Activated T-cell treated with anti-CD3 and anti-CD28 coated beads for 1 hour (primary cell): Measurements from ENCODE around the gene XAF1.
A peak's percentile ranks its signal among the peaks of the same experiment; 100 is the strongest.
"Not testable (repeated sequence)": the region's sequence is repeated elsewhere in the genome, so short reads cannot be mapped to it uniquely, and the experiment has no call there.

Experiments
- DNase-seq: peaks from one replicate; pipeline ENCODE4 v3.0.0-alpha.2; 2020; ENCODE audit warnings: low read depth

XAF1 gene

GRCh38 chr17:6753546-6753945 is 2.3 kb upstream of the XAF1 start:
- no peak for DNase-seq

GRCh38 chr17:6755281-6755680 is 565 bp upstream of the XAF1 start:
- DNase-seq, result no peak

- DNase-seq, result no peak
Measured at GRCh38 chr17:6756425-6757031, 682 bp downstream of the XAF1 start.

DNA sequence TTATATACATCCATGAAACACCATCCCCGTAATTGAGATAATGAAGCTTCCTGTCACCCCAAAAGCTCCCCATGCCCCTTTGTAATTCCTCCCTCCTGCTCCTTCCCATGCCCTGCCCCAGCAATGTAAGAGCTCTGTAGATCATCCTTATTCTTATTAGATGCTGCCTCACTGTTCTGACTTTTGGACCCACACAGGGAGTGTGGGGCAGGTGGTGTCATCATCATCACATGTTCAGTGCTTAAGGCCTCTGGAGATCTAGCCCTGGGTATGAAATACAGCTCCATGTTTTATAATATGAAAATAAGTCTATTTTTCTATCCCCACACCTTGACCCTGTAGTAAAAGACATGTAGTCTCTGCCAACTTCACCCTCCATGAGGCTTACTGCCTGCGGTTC is 1.9 kb downstream of the XAF1 start:
- no peak for DNase-seq

DNA sequence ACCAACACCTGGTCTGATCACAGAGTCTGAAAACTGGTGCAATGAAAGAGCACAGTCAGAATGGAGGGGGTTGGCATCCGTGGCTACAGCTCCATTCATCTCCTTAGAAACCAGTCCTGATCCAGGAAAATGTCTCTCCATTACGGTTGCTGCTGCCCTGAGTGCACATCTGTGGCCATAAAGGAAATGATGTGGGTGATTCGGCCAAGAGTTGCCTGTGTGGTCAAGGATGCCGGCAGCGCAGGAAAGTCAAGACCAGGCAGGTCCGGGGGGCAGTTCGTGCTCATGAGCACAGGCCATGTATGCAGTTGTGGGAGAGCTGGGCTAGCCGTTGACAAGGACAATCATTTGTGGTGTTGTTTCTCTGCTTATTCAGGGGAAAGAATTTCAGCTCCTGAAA is 5.9 kb downstream of the XAF1 start:
- no peak for DNase-seq

- no peak for DNase-seq
Measured at GRCh38 chr17:6768447-6768846, 12.6 kb downstream of the XAF1 start.

GRCh38 chr17:6772016-6772415 is 16.2 kb downstream of the XAF1 start:
- no peak for DNase-seq

- DNase-seq, result not testable (repeated sequence)
Measured at GRCh38 chr17:6774906-6775305, 19.1 kb downstream of the XAF1 start.

DNA sequence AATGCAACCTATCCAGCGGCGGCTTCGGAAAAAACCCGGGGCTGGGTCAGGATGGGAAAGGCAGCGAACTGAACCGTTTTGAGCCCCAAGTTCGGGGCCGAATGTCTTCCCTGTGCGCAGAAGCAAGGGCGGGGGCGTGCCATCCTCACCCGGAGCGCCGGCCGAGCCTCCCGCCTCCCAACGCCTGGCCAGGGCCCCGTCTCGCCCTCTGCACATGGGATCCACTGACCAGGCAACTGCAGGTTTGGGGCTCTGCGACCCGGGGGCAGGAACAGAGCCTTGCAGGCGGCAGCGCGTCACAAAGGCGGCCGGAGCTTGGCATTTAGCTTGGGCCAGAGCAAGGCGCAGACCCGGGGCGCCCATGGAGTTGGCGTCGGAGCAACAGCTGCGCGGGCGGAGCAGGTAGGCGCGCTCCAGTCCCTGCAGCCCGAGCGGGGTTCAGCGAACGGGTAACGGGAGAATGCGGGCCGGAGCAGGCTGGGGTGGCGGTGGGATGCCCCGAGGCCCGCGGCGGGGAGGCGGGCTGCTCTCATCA is 20.1 kb downstream of the XAF1 start, which contains the start of gene FBXO39:
TSS of gene FBXO39 (plus strand) at position 345 of the 535 bp plus-strand sequence. CDS start 3,654 bp downstream, outside the sequence.
- DNase-seq, result peak; percentile 17

DNA sequence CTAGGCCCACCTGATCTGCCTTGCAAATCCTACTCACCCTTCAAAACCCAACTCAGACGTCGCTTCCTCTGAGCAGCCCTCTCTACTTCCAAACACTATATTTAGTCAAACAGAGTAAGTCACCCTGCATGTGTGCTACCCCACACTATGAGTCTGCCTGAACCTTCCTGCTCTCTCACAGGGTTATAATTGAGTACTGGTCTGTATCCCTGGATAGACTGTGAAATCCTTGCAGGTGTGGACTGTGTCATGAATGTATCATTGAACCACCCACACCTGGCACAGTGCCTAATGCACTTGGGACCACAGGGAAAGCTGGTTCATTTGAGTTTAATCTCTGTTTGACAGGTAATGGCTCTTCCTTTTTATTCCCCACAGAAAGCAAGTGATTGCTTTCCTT is 23.6 kb downstream of the XAF1 start:
- no peak for DNase-seq

DNA sequence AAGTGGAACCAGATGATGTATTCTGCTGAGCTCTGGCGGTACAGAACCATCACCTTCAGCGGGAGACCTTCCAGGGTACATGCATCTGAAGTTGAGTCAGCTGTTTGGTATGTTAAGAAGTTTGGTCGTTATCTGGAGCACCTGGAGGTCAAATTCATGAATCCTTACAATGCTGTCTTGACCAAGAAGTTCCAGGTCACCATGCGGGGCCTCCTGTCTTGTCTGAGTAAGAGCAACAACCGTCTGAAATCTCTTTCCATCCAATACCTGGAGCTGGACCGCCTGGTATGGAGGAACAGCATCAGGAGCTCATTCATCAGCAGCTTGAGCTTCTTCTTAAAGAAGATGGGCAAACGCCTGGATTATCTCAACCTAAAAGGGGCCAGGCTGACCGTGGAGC is 24.2 kb downstream of the XAF1 start:
- no peak for DNase-seq

DNA sequence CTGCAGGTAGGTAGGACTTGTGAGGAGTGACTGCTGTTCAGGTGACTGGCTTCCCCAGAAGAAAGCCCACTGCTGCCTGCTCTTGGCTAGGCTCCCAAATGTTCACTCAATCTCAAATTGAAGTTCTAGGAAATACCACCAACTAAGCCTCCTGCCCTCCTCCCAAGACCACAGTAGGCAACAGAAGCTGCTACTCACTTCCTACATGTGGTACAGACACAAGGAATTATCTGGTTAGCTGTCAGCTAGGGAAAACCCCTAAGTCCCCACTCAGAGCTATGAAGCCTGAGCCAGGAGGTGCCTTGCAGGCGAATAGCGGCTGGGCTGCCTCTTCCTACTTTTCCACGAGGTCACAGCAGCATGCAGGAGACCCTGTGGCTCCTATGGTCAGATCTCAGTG is 25.0 kb downstream of the XAF1 start:
- no peak for DNase-seq

GRCh38 chr17:6782244-6782643 is 26.4 kb downstream of the XAF1 start:
- DNase-seq, result no peak

DNA sequence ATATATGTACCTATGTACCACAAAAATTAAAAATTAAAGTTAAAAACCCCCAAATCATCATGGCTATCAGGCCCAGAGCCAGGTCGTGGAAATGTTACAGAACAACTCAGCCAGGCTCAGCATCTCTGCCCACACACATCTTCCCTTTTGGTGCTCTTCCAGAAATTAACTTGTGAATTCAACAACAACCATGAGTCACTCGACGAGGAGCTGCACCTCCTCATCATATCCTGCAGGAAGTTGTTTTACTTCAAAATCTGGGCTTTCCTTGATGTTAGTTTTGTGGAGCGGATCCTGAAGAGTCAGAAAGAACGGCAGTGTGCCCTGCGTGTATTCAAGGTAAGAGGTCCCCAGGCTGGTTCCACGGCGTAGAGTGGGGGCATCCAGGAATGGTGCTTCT is 30.8 kb downstream of the XAF1 start:
- DNase-seq, result no peak

DNA sequence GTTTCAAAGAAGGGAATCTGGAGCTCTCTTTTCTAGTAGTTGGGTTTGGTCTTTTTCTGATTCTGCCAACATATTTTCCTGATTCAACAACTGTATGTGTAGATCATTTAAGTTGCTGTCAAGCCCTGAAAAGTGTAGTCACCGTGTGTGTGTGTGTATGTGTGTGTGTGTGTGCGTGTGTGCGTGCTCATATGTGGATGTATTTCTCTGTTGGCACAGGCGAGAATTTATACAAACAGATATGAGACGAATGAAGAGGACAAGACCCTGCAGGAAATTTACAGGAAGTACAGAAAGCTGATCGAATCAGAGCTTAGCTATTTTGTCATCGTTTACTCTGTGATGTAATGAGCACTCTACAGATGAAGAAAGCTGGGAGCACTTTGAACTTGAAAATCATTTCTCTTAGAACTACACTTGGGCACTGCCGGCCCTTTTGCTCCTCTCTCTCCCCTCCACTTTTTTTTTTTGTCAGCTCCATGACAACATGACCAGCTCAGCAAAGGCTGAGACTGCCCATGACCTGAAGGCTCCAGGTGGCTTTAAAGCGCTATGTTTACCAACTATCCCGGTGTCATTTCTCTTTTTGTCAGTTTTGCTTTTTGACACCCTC is 31.3 kb downstream of the XAF1 start:
- DNase-seq, result no peak

DNA sequence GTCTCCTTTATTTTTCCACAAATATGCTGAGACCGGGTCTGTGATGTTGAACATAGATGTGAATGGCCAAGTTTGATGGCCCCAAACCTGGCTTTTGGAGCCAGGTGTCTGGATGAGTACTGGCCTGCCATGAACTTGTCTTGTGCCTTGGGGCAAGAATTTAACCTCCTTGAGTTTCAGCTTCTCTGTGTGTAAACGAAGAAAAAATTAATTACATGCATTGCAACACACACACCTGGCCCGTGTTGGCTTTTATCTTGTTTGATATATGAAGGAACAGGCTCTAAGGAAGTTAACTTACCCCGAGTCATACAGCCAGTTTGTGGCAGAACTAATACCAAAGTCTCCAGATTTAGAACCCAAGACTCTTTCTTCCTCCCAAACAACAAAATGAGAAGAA is 33.3 kb downstream of the XAF1 start:
- no peak for DNase-seq

DNA sequence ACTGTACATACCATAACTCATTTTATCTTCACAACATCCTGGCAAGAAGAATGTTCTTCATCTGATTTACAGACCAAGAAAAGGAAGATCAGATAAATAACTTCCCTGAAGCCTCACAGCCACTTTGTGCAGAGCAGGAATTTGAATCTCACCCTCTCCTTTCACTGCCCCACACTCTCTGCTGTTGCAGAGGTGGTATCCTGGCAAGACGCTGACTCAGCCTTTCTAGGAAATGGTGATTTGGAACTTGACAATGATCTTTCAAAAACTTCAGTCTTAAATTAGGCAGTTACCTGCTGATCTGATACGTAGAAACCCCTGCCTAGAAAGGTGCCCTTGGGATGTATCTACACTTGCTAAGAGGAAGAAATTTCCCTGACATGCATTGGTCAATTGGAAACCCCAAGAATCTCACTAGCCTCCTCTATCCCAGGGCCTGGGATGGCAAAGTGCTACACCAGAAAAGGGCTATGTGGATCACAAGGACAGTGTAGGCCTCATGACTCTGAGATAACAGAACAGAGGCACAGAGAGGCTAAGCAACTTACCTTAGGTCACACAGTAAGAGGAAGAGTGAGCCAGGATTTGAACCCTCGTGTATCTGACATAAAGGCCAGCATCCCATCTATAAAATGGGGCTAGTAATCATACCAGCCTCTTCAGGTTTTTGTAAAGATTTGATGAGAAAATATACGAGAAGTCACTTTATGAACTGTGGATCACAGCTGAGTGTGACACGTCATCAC is 38.1 kb downstream of the XAF1 start:
- no peak for DNase-seq

GRCh38 chr17:6796017-6796886 is 40.4 kb downstream of the XAF1 start:
- DNase-seq, result no peak

- no peak for DNase-seq
Measured at GRCh38 chr17:6796887-6797490, 41.1 kb downstream of the XAF1 start.

DNA sequence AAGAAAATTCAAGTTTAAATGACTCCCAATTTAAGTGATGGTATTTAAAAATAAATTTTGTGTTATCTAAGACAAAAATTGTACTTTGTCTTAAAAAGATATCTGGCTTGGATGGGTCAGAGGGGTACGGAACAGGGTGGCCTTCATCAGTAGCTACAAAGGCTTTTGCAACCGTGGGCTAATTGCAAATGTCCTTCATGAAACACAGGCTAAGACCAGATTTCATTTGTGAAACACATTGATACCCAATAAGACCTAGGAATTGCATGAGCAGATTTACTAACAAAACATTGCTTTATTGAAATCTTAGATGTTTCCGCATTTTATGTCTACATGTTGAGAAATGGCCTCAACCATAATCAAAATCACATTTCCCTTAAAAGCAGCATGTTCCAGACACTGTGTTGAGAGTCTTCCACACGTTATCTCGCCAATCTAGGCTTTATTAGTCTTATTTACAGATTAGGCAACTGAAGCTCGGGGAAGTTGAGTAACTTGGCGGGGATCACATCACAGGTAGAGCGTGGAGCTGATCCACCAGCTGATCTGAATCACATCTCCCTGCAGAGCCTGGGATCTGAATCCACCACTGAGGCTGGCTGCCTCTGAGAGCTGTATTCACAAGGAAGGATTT is 42.0 kb downstream of the XAF1 start:
- DNase-seq, result no peak

DNA sequence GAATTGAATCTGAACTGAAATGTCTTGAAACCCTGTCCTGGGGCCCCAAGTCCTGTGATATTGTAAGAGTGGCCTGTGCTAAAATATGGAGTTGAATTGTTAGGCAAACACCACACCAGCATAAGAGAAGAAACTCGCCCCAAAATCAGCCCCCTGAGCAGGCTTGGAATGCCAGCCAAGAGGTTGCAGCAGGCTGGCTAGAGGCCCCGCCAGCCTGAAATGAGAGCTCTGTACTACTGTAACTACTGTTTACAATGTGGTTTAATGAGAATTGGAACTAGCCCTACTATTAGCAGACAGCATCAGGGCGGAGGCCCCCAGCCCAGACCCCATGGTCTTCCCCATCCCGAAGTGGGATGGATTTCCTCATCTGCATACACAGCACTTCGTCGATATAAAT is 43.9 kb downstream of the XAF1 start:
- DNase-seq, result no peak
